GM19239 (cell line): ENCODE measurements around the gene EXPH5.

Experiments used
- DNase-seq: peaks from one replicate; pipeline ENCODE4 v3.0.0; 2011; ENCODE audit warnings: low spot score; ENCODE audit not compliant: insufficient read length
- FAIRE-seq: peaks from 2 replicates; lab custom pipeline; 2011; peaks lifted over from hg19 to GRCh38; lab: Jason Lieb, UNC

The EXPH5 gene

DNA sequence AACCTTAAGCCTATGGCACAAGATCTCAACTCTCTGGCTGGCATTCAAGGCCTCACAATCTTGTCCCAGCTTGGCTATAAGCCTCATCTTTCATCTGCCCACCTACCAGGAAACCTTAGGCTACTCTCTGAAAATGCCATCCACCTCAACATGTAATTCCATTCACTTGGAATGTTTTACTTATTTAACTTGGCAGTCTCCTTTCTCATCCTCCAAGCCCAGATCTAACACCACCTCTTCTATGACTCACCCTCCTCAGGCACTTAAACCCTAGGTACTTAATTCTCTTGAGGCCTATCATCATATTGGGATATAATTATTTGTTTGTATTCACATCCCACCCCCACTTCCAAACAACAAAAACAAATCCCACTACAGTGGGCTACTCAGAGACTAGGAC lies 110.4 kb downstream of the EXPH5 start:
- FAIRE-seq (no peak), DNase-seq (no peak)

DNA sequence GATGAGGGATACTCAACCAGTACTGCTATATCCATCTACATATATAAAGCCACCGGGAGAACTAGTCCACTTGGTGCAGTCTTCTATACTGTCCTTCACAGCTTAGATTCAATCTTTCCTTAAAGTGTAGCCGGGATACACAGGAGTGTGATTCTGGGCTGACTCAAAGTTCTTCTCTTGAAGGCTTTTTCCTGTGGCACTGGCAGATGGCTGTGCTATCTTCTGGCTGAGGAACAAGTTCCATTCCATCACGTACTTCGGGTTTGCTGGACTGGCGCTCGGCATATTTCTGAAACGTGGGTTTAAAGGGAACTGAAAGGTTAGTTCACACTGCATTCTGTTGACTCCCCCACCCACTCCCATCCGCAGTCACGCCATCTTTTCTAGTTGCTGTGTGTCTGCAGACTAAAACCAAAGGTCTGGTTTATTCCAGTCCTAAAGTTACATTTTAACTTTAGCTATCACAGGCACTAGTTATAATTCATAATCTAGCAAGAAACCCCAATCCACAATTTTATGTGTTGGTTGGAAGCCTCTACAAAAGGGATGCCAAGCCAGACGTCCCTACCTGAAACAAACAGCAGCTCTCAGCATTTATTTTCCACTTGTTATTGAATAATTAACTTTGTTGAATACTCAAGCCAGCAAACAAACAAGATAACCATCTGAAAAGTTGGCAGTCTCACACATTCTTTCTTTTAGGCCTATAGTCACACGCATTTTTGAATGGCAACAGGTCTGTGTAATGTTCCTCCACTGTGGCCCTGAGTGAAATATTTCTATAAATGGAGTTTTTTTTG lies 118.7 kb downstream of the EXPH5 start:
- no peak for FAIRE-seq
- no peak for DNase-seq

DNA sequence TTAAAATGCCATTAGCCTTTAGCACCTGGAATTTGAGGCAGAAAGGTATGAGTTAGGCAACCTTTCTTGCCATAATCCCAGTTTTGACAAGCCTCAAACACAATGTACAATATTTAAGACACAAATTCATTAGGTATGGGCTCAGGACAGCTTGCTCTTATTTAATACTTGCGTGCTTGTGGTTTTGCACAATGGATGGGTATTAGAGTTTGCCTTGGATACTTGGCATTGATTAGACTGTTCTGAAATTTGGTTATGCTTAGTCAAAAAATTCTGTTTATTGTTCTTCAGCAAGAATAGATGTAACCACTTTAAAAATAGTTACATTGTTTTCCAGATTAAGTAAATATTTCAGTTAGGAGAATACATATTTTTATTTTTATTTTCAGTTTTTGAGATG lies 120.9 kb downstream of the EXPH5 start:
- DNase-seq (no peak), FAIRE-seq (no peak)

DNA sequence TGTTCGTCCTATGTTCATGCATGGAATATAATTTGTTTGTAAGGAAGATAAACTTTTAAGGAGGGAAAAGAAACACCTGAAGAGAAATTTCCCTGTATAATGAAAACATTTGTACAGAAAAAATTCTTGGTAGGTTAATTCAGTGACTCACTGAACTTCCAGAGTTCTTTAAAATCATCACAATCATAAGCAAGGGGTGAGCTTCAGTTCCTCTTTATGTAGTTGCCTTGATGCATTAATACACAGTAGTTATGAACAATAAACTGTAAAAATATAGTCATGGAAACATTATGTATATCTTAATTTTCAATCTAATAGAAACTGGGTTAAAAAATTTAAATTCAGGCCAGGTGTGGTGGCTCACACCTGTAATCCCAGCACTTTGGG lies 125.1 kb downstream of the EXPH5 start:
- no peak for FAIRE-seq

DNA sequence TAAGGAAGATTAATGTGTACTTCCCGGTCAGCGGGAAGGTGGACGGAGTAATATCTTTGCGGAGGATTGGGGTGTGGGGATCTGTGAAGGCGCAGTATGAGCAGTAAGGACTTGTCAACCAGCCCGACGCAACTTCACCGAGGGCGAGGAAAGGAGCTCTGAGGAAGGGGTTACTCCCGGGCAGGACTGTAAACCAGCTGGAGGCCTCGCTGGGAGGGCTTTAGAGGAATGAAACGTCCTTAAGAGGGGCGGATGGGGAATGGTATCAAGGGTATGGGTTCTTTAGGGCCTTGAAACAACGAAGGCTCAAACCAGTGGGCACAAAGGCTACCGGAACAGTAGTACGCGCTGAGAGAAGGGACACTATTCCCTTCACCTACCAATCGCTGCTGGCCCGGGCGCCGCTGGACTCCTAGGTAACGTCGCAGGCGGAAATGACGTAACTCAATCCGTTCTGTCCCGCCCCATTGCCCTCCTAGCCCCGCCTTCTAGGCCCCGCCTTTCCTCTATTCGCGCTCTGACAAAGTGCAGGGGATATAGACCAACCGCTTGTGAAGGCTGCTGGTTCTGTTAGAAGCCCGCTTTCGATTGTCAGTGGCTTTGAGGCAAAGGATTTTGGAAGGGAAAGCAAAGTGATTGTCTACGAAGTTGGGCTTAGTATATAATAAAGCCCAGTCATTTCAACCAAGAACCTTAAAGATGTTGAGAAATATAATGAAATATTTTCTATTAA lies 126.3 kb downstream of the EXPH5 start, which contains the start of gene C11orf65:
C11orf65 (minus strand) TSS at position 439 of the 733 bp plus-strand sequence. CDS start 5,970 bp downstream, outside the sequence.
- peak; percentile 100 for FAIRE-seq
- peak; percentile 71 for DNase-seq

More for the DNA sequence above, 125.1 kb downstream of the EXPH5 start:
- no peak for DNase-seq

DNA sequence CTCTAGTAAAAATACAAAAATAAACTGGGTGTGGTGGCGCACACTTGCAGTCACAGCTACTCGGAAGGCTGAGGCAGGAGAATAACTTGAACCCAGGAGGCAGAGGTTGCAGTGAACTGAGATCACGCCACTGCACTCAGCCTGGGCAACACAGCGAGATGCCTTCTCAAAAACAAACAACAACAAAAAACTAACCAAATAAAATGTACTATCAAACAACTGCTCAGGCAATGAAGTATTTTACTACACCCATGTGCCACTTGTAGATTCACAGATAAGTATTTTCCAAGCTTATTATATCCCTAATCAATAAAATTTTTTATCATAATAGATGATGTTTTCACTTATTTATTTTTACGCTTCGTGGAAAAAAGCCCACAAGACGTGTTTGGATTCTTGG lies 127.2 kb downstream of the EXPH5 start:
- no peak for DNase-seq
- no peak for FAIRE-seq
